Uterus (tissue), 2 donors: ENCODE measurements around the gene SFMBT2.

Source experiments
- CTCF ChIP-seq, 4 experiments: fragments of 200-600 bp in 2 of 4; fragments of 450-650 bp in 2 of 4; sonication (generic) in 2 of 4; IDR thresholded peaks; one replicate each; pipeline ENCODE4 v1.5.1; 2016 to 2019; ENCODE audit warnings: antibody characterized with exemption in 4 of 4, mild to moderate bottlenecking in 2 of 4, moderate library complexity in 1 of 4
- POLR2A ChIP-seq, 2 donors: fragments of 450-650 bp; IDR thresholded peaks; one replicate each; pipeline ENCODE4 v1.6.1; 2016; ENCODE audit warnings: antibody characterized with exemption in 2 of 2, mild to moderate bottlenecking in 1 of 2, moderate library complexity in 1 of 2

GRCh38 chr10:7364474-7364873, 46.4 kb downstream of the SFMBT2 start:
- TF ChIP-seq CTCF (IDR thresholded peaks at IDR 0.05) (no peak), POLR2A (IDR thresholded peaks at IDR 0.05) (no peak)
